Nephron progenitor cell (in vitro differentiated cells): ENCODE measurements around the gene GPR17.

ENCODE experiments used
- DNase-seq: peaks from one replicate; pipeline ENCODE4 v3.0.0; 2021
- H3K27ac Mint-ChIP-seq: 2 replicates; pipeline ENCODE4 v1.8.0; 2021; ENCODE audit warnings: mild to moderate bottlenecking, moderate library complexity, mixed read lengths
- H3K27me3 Mint-ChIP-seq: 2 replicates; pipeline ENCODE4 v1.8.0; 2021; ENCODE audit warnings: mild to moderate bottlenecking, low read depth, mixed read lengths; ENCODE audit not compliant: poor library complexity
- H3K36me3 Mint-ChIP-seq: 2 replicates; pipeline ENCODE4 v1.8.0; 2021; ENCODE audit warnings: low read depth, mixed read lengths
- H3K4me1 Mint-ChIP-seq: 2 replicates; pipeline ENCODE4 v1.8.0; 2021; ENCODE audit warnings: mixed read lengths
- H3K4me3 Mint-ChIP-seq: 2 replicates; pipeline ENCODE4 v1.8.0; 2021; ENCODE audit warnings: mild to moderate bottlenecking, moderate library complexity, mixed read lengths
- H3K9me3 Mint-ChIP-seq: 2 replicates; pipeline ENCODE4 v1.8.0; 2021; ENCODE audit warnings: mild to moderate bottlenecking, moderate library complexity, mixed read lengths
- TF ChIP-seq, protein P1 (sequence below): fragments of 200-600 bp; sonication (generic); IDR thresholded peaks from 2 replicates; pipeline ENCODE4 v1.5.0; 2021; ENCODE audit warnings: antibody characterized with exemption

Gene GPR17

DNA sequence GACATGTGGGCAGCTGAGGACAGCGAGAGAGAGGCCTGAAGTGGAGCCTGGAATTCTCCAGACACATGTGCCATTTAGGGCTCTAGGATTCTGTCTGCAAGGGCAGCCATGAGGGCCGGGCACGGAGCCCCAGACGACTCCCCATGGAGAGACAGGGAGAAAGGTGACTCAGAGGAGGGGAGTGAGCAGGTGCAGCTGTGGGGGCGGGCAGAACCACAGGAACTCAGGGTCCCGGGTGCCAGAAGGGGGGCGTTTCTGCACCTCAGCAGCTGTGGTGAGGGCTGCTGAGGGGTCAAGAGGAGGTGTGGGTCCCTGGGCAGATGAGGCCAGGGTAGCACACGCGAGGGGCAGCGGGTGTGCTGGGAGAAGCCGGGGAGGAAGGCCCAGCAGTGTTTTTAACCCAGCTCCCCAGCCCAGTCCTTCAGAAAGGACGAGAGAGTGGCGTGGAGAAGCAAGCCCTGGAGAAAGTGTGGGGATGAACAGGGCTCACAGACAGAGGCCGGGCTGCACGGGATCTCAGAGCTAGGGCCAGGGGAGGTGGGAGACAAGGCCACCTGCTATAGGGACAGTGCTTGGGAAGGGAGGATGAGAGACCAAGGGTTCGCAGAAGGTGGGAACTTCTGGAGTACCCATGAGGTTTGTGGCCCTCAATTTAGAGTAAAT, 7.6 kb downstream of the GPR17 start:
- Mint-ChIP-seq H3K4me3 (no peak overlapping the region), H3K4me1 (peaks cover 10% of the 10 kb centered on the region), H3K27ac (no peak overlapping the region), H3K9me3 (no peaks in the 10 kb centered on the region), H3K36me3 (no peaks in the 10 kb centered on the region), H3K27me3 (peaks cover 5% of the 10 kb centered on the region)
- TF ChIP-seq, protein P1, sequence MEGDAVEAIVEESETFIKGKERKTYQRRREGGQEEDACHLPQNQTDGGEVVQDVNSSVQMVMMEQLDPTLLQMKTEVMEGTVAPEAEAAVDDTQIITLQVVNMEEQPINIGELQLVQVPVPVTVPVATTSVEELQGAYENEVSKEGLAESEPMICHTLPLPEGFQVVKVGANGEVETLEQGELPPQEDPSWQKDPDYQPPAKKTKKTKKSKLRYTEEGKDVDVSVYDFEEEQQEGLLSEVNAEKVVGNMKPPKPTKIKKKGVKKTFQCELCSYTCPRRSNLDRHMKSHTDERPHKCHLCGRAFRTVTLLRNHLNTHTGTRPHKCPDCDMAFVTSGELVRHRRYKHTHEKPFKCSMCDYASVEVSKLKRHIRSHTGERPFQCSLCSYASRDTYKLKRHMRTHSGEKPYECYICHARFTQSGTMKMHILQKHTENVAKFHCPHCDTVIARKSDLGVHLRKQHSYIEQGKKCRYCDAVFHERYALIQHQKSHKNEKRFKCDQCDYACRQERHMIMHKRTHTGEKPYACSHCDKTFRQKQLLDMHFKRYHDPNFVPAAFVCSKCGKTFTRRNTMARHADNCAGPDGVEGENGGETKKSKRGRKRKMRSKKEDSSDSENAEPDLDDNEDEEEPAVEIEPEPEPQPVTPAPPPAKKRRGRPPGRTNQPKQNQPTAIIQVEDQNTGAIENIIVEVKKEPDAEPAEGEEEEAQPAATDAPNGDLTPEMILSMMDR: no peak
- DNase-seq: no peak

DNA sequence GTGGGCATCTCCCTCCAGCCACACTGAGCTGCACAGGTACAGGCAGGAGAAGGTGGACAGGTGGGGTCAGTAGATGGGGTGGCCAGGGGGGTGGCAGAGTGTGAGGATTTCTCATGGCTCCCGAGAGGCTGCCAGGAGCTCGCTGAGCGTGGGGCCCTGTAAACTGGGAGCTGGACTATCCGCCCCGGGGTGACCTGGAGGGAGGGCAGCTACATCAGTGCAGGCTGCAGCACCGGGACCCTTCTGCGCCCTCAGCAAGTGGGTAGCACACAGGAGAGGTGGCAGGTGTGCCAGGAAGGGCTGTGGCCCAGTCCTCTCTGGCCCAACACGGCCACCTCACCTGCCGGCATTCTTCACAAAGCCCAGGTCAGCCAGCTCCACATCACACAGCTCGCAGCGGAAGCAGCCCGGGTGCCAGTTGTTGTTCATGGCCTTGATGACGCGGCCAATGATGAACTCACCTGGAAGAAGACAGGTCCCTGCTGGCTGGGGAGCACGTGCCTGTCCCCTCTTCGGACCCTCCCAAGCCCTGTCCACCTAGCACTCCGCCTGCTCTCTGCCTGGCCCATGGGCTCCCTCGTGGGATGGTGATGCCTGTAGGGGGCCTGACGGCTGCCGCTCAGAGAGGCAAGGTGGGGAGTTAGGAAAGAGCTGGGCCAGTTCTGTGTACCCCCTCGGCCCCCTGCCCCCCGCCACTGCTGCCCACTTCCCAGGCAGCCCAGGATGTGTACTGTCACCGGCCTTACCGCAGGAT, 8.3 kb downstream of the GPR17 start:
- Mint-ChIP-seq H3K36me3 (no peaks in the 10 kb centered on the region), H3K27ac (no peak overlapping the region), H3K4me1 (peaks cover 10% of the 10 kb centered on the region), H3K27me3 (peaks cover 8% of the 10 kb centered on the region), H3K9me3 (no peaks in the 10 kb centered on the region), H3K4me3 (no peak overlapping the region)
- TF ChIP-seq, protein P1: no peak
- no peak for DNase-seq

DNA sequence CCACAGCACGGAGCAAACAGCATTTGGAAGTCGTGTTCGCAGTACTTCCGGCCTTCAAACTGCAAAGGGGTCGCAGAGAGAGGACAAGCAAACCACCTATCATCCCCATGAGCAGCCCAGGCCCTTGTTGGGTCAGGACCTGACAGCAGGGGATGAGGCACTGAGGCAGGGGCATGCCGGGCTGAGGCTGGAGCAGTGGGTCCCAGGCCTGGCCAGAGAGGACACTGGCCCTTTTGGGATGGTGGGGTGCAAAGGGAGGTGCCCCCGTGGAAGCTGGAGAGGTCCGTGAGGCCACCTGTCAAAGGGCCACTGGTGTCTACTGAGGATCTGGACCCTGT, 8.9 kb downstream of the GPR17 start:
- H3K36me3 Mint-ChIP-seq: no peaks in the 10 kb centered on the region
- H3K27me3 Mint-ChIP-seq: peaks cover 8% of the 10 kb centered on the region
- H3K27ac Mint-ChIP-seq: no peak overlapping the region
- DNase-seq: no peak
- H3K9me3 Mint-ChIP-seq: no peaks in the 10 kb centered on the region
- H3K4me3 Mint-ChIP-seq: no peak overlapping the region
- TF ChIP-seq, protein P1: no peak
- peaks cover 6% of the 10 kb centered on the region for H3K4me1 Mint-ChIP-seq

DNA sequence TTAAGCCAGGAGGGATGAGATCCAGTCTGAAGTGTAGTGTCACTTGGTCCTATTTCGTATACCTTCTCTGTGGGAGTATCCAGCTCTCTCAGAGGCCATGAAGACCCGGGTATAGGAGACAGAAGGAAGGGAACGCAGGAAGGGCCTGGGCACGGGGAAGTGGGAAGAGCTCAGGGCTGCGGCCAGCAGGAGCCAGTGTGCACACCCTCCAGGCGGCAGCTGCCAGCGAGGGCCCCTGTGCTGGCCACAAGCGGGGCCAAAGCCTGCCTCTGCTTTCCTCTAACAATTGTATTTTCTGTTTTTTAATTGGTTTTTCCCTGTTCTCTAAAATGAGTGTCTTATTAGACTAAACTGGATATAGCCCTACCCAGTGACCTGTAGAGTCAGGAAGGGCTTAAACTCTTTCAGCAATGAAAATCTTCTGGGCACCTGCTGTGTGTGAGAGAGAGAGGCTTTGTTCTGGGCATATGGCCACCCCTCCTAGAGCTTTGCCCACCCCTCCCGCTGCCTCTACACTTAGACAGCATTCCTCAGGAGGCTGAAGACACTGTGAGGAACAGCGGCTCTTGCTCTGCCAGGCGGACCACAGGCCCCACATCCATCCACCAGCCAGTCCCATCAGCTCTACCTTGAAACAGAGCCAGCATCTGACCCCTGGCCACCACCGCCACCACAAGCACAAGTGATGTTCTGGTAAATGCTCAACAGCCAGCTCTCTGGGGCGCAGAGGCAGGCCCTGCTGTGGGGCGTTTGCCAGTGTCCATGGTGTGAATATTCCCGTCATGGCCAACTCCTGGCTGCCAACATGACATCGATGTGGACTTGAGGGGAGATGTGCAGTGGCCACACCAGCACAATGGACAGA, 9.5 kb downstream of the GPR17 start:
- Mint-ChIP-seq H3K36me3 (no peaks in the 10 kb centered on the region), H3K27ac (no peak overlapping the region), H3K4me3 (no peak overlapping the region), H3K27me3 (peaks cover 8% of the 10 kb centered on the region), H3K4me1 (peaks cover 4% of the 10 kb centered on the region), H3K9me3 (no peaks in the 10 kb centered on the region)
- no peak for DNase-seq
- TF ChIP-seq, protein P1: no peak

DNA sequence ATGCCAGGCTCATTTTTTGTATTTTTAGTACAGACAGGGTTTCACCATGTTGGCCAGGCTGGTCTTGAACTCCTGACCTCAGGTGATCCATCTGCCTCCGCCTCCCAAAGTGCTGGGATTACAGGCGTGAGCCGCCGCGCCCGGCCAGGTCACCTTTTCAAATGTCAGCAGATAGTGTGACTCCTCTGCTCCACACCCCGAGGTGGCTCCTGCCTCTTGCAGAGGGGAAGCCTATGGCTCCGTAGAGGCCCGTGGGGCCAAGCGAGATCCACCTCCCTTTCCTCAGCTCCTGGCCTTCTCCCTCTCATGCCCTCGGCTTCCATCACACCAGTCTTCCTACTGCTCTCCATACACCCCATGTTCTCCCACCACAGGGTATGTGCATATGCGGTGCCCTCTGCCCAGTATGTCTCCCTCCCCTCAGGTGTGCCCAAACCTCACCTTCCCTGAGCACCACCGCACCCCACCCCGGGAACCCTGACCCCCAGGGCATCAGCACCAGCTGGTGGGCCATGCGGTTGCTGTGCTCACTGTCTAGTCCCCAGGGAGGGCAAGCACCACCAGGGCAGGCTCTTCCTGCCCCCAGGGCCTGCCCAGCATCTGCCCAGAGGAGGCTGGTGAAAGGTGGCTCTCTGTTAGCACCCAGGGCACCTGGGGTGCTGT, 10.7 kb downstream of the GPR17 start:
- H3K4me1 Mint-ChIP-seq: peaks cover 15% of the 10 kb centered on the region
- no peaks in the 10 kb centered on the region for H3K36me3 Mint-ChIP-seq
- H3K27me3 Mint-ChIP-seq: peaks cover 14% of the 10 kb centered on the region
- no peaks in the 10 kb centered on the region for H3K9me3 Mint-ChIP-seq
- H3K4me3 Mint-ChIP-seq: no peak overlapping the region
- no peak for DNase-seq
- TF ChIP-seq, protein P1: no peak
- no peak overlapping the region for H3K27ac Mint-ChIP-seq
